ENCODE data around the gene RFNG. TPM values are rescaled to one million over a fixed set of nuclear protein-coding genes. Genes with fewer than 3 reads are reported as not detected.

Gene RFNG
- total and polyA plus RNA-seq, 2 of the 13 experiments (the other 11 are each of a cell fraction or from before 2014, with no cell fraction given): 61.4 to 64.0 TPM

GRCh38 chr17:82091264-82092066 lies 39.9 kb upstream of the RFNG start (continued):
- TF ChIP-seq ZNF280B (CRISPR knock-in tag; IDR thresholded peaks at IDR 0.05; ENCODE audit: borderline replicate concordance) (no peak), PTBP1 (IDR thresholded peaks at IDR 0.05; ENCODE audit: low read depth, low read length, poor library complexity, severe bottlenecking) (no peak)

- no peak for ATAC-seq
- H3K79me2 ChIP-seq (ENCODE audit: insufficient read depth, low read length): peaks cover 49% of the 10 kb centered on the region
- H3K9me3 ChIP-seq (ENCODE audit: low read length): no peaks in the 10 kb centered on the region
- peaks cover 26% of the 10 kb centered on the region for H3K4me1 ChIP-seq (ENCODE audit: insufficient read depth, low read length)
- 97% methylated on average over 22 of the region's 29 CpGs for WGBS (ENCODE audit: low lambda C conversion rate)
- H3K9ac ChIP-seq (ENCODE audit: insufficient read depth, low read depth, low read length): no peak overlapping the region
- H3K36me3 ChIP-seq (replicated peaks in 1 of 2; ENCODE audit: control insufficient read depth in 1 of 2, insufficient read depth in 2 of 2, low read length in 2 of 2): peaks cover 81 to 95% of the 10 kb centered on the region in 2 experiments
- POLR2A ChIA-PET: no interaction called here
- intact Hi-C loops (cut with micrococcal nuclease; ENCODE audit: unreplicated experiment): loop anchor here (10.0 kb wide), 1 partner anchor 116 kb away; the partner anchor contains the start of gene ASPSCR1
- H3K27ac ChIP-seq (ENCODE audit: extremely low read length, insufficient read depth, low read length): no peak overlapping the region
- FAIRE-seq: no peak
- BruUV-seq (replicated peaks): no TSS peak
- no peak overlapping the region for H3K4me2 ChIP-seq (ENCODE audit: low read depth, low read length)
- H3K4me3 ChIP-seq (replicated peaks in 1 of 3; ENCODE audit: insufficient read depth in 1 of 3, low read depth in 2 of 3, low read length in 3 of 3): no peak overlapping the region
- CTCF ChIA-PET (ENCODE audit: low intra/inter-chr PET ratio, low total read pairs): no interaction called here
- no peaks in the 10 kb centered on the region for H3K27me3 ChIP-seq (ENCODE audit: control insufficient read depth in 1 of 2, insufficient read depth in 2 of 2, low read length in 2 of 2)
- in situ Hi-C loops (cut with HindIII; ENCODE audit: extremely low pct_ligation_motif_present, low pct_unique_long_range_greater_than_20kb): no loop called here
- peaks cover 82% of the 10 kb centered on the region for H4K20me1 ChIP-seq (ENCODE audit: insufficient read depth, low read length)
- DNase-seq (ENCODE audit: low spot score): no peak
- no peak overlapping the region for H2AFZ ChIP-seq (ENCODE audit: low read length)
- TF ChIP-seq ATF7-NPFF (CRISPR knock-in tag; IDR thresholded peaks at IDR 0.05; ENCODE audit: low read depth) (no peak), CCDC6 (CRISPR knock-in tag; IDR thresholded peaks at IDR 0.05) (no peak), ZNF160 (CRISPR knock-in tag; IDR thresholded peaks at IDR 0.05) (0 out of 2 replicates have a peak, but pooled peaks have one; percentile 30), NFYB (CRISPR knock-in tag; IDR thresholded peaks at IDR 0.05) (no peak), ELF3 (CRISPR knock-in tag; IDR thresholded peaks at IDR 0.05) (no peak), SRSF9 (IDR thresholded peaks at IDR 0.05; ENCODE audit: borderline replicate concordance, insufficient read depth, low read depth, low read length, poor library complexity, severe bottlenecking) (no peak), KDM2A (CRISPR knock-in tag; IDR thresholded peaks at IDR 0.05; ENCODE audit: borderline replicate concordance, low read depth) (no peak), ZBTB10 (CRISPR knock-in tag; IDR thresholded peaks at IDR 0.05; ENCODE audit: borderline replicate concordance) (no peak), ZNF512B (CRISPR knock-in tag; IDR thresholded peaks at IDR 0.05; ENCODE audit: borderline replicate concordance) (no peak), HNRNPL (IDR thresholded peaks at IDR 0.05; ENCODE audit: low read depth, low read length) (peak; percentile 66), RBM22 (optimal IDR thresholded peaks at IDR 0.05; ENCODE audit: low read length) (peak; percentile 93)
Measured at GRCh38 chr17:82090549-82091263, 39.1 kb upstream of the RFNG start.
